Gastrocnemius medialis (tissue), 4 donors: ENCODE data around the gene DKC1. TPM values are rescaled to one million over a fixed set of nuclear protein-coding genes. Genes with fewer than 3 reads are reported as not detected.
"Not testable (repeated sequence)": the region's sequence is repeated elsewhere in the genome, so short reads cannot be mapped to it uniquely, and the experiment has no call there.

Source experiments
- ATAC-seq, 2 donors: fragments of 150-250 bp; one replicate each; pipeline ENCODE4 v1.9.1; 2016
- DNase-seq, 2 donors: peaks; one replicate each; pipeline ENCODE4 v3.0.0-alpha.2; 2019
- H3K27ac ChIP-seq, 4 donors: fragments of 200-600 bp; sonication (generic); 1 replicate in 1 of 4; 2 replicates in 3 of 4; pipeline ENCODE4 v1.5.1; 2016 to 2018; ENCODE audit warnings: mild to moderate bottlenecking in 2 of 4, moderate library complexity in 1 of 4
- H3K27me3 ChIP-seq, 3 donors: fragments of 200-600 bp; sonication (generic) in 2 of 3; 1 replicate in 1 of 3; 2 replicates in 2 of 3; pipeline versions ENCODE4 v1.5.1 to v1.6.0; 2016 to 2019; ENCODE audit warnings: mild to moderate bottlenecking in 1 of 3, moderate library complexity in 1 of 3
- H3K36me3 ChIP-seq, 2 donors: fragments of 200-600 bp; sonication (generic) in 1 of 2; one replicate each; pipeline ENCODE4 v1.5.1; 2017 to 2018
- H3K4me1 ChIP-seq, 2 donors: fragments of 200-600 bp; sonication (generic) in 1 of 2; one replicate each; pipeline ENCODE4 v1.5.1; 2016 to 2017; ENCODE audit warnings: mild to moderate bottlenecking in 2 of 2
- H3K4me3 ChIP-seq, 4 donors: fragments of 200-600 bp; sonication (generic) in 3 of 4; 1 replicate in 1 of 4; 2 replicates in 3 of 4; pipeline ENCODE4 v1.5.1; 2016 to 2019; ENCODE audit warnings: mild to moderate bottlenecking in 2 of 4
- H3K9me3 ChIP-seq, 3 donors: fragments of 200-600 bp; sonication (generic) in 2 of 3; 1 replicate in 1 of 3; 2 replicates in 2 of 3; pipeline ENCODE4 v1.5.1; 2016 to 2019
- CTCF ChIP-seq, 5 experiments: fragments of 450-650 bp in 3 of 5; fragments of 200-600 bp in 2 of 5; sonication (generic) in 2 of 5; IDR thresholded peaks in 4 of 5; conservative IDR thresholded peaks in 1 of 5; 1 replicate in 4 of 5; 2 replicates in 1 of 5; pipeline ENCODE4 v1.5.1; 2016 to 2019; ENCODE audit warnings: antibody characterized with exemption in 5 of 5, mild to moderate bottlenecking in 3 of 5, moderate library complexity in 3 of 5
- POLR2A ChIP-seq, 2 donors: fragments of 450-650 bp; IDR thresholded peaks; one replicate each; pipeline ENCODE4 v1.6.1; 2017; ENCODE audit warnings: antibody characterized with exemption in 2 of 2, mild to moderate bottlenecking in 2 of 2, moderate library complexity in 2 of 2
- in situ Hi-C, 4 donors: fragments of 200-750 bp; cut with MboI; loops; one replicate each; pipeline versions ENCODE4 v1.15.0 to v1.8.0; 2017; ENCODE audit warnings: low sequenced_read_pairs in 4 of 4
- intact Hi-C: fragments of 100-400 bp; cut with DNase I; formaldehyde crosslinking; loops from one replicate; pipeline ENCODE4 v1.15.1; 2023; ENCODE audit warnings: low total_unique reads
- total RNA-seq, 4 donors: library from RNA; depleted of rRNA; stranded (reverse); fragments of >200 nt; gene quantifications; one replicate each; pipeline versions ENCODE4 v1.1.0 to v1.2.3, GENCODE V29; 2016

Gene DKC1
- total RNA-seq, 4 donors from 2014 or later = 17.8 to 34.1 (median 21.7) TPM

- no peak for DNase-seq
- H3K27ac ChIP-seq = no peak overlapping the region
- no peaks in the 10 kb centered on the region for H3K4me1 ChIP-seq
- H3K36me3 ChIP-seq = no peaks in the 10 kb centered on the region
- no peak for ATAC-seq
- no peaks in the 10 kb centered on the region for H3K27me3 ChIP-seq
- H3K4me3 ChIP-seq = no peak overlapping the region
- no peaks in the 10 kb centered on the region for H3K9me3 ChIP-seq
- in situ Hi-C loops = no loop called here
- TF ChIP-seq POLR2A (IDR thresholded peaks at IDR 0.05) (no peak), CTCF (IDR thresholded peaks at IDR 0.05 in 4 of 5, conservative IDR thresholded peaks at IDR 0.05 in 1 of 5) (no peak)
- intact Hi-C loops = loop anchor here (10.0 kb wide), 1 partner anchor 805 kb away; the partner anchor contains the start of genes SPRY3 and TMLHE
Observed at GRCh38 chrX:154809939-154810665, 47.4 kb downstream of the DKC1 start.

DNA sequence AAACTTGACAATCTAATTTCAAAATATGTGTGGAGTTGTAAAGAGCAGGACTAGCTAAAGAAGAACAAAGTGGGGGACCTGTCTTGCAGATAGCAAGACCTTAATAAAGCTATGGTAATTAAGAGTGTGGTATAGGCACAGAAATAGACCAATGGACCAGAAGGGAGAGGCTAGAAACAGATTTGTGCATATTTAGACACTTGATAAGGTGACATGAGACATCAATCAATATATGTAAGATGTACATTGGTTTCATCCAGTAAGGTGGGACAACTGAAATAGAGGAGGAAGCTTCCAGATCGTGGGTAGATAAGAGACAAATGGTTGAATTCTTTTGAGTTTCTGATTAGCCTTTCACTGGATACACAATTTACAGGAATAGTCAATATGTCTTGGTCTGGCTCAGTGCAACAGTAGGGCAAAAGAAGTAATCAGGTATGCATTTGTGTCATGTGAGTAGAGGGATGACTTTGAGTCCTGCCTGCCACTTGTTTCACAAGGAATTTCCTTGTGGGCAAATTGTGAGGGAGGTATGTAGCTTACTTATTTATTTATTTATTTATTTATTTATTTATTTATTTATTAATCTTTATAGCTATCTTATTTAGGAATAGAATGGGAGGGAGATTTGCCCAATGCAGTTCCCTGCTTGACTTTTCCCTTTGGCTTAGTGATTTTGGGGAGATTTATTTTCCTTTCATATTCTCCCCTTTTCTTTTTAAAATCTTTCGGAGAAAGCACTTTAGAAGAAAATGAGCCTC is 49.9 kb downstream of the DKC1 start:
- H3K9me3 ChIP-seq = no peaks in the 10 kb centered on the region
- ATAC-seq = no peak
- in situ Hi-C loops = no loop called here
- no peaks in the 10 kb centered on the region for H3K27me3 ChIP-seq
- intact Hi-C loops = no loop called here
- H3K4me1 ChIP-seq = no peaks in the 10 kb centered on the region
- no peak for TF ChIP-seq POLR2A (IDR thresholded peaks at IDR 0.05)
- TF ChIP-seq CTCF (IDR thresholded peaks at IDR 0.05 in 4 of 5, conservative IDR thresholded peaks at IDR 0.05 in 1 of 5) = no peak
- H3K4me3 ChIP-seq = no peak overlapping the region
- H3K36me3 ChIP-seq = no peaks in the 10 kb centered on the region
- no peak overlapping the region for H3K27ac ChIP-seq
- no peak for DNase-seq

DNA sequence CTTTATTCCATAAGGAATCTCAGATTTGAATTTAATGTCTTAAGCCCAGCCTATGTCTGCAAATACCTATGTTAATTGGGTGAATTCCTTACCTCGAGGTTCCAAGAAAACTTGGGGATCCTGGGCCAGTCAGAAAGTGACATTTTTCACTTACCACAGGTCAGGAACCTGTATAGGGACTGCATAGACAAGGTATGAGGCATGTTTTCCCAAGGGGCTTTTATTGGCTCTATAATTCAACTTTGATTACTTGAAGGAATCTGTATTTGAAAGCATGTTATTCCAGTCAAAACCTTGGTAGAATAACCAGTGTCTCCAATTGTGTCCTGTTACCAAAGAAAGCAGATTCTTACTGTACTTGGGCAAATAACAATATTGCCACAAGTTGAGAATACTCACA is 51.1 kb downstream of the DKC1 start:
- Histone ChIP-seq H3K4me3 (no peak overlapping the region), H3K36me3 (no peaks in the 10 kb centered on the region), H3K27me3 (no peaks in the 10 kb centered on the region), H3K27ac (no peak overlapping the region), H3K4me1 (no peaks in the 10 kb centered on the region), H3K9me3 (no peaks in the 10 kb centered on the region)
- ATAC-seq = no peak
- intact Hi-C loops = no loop called here
- no peak for TF ChIP-seq CTCF (IDR thresholded peaks at IDR 0.05 in 4 of 5, conservative IDR thresholded peaks at IDR 0.05 in 1 of 5)
- no peak for TF ChIP-seq POLR2A (IDR thresholded peaks at IDR 0.05)
- in situ Hi-C loops = no loop called here
- no peak for DNase-seq

DNA sequence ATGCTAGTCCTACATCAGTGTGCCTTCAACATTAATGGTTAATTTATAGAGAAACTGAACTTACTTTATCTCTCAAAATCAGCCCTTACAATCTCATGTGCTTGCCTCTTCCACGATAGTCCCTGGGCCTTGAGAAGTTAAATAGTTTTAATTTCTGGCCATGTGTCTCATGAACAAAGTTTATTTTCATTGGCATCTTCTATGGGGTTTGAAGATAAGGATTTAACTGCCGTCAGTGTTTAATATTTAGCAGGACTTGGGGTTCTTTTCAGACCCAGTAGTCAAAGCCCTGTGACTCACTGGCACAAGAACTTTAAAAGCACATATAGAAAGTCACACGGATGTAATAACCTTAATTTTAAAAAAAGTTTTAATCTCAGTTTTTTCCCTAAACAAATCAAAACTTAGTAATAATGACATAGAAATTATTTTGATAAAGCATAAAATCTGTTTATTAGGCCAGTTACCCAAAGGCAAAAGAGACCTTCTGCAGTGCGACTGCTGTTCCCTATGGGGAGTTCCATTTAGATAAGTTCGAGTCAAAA is 52.7 kb downstream of the DKC1 start:
- DNase-seq (no peak), ATAC-seq (no peak)
- H3K27ac ChIP-seq = no peak overlapping the region
- no peaks in the 10 kb centered on the region for H3K36me3 ChIP-seq
- no peak for TF ChIP-seq POLR2A (IDR thresholded peaks at IDR 0.05)
- TF ChIP-seq CTCF (IDR thresholded peaks at IDR 0.05 in 4 of 5, conservative IDR thresholded peaks at IDR 0.05 in 1 of 5) = no peak
- intact Hi-C loops = no loop called here
- H3K4me3 ChIP-seq = no peak overlapping the region
- no peaks in the 10 kb centered on the region for H3K9me3 ChIP-seq
- no peaks in the 10 kb centered on the region for H3K27me3 ChIP-seq
- H3K4me1 ChIP-seq = no peaks in the 10 kb centered on the region
- in situ Hi-C loops = no loop called here

- H3K27ac ChIP-seq, H3K36me3 ChIP-seq, in situ Hi-C loops, H3K4me1 ChIP-seq, ATAC-seq, H3K9me3 ChIP-seq, intact Hi-C loops, H3K27me3 ChIP-seq, H3K4me3 ChIP-seq, DNase-seq: not testable (repeated sequence)
Observed at GRCh38 chrX:154816326-154816898, 53.7 kb downstream of the DKC1 start.

GRCh38 chrX:154817048-154817618 is 54.5 kb downstream of the DKC1 start:
- in situ Hi-C loops, H3K27me3 ChIP-seq, intact Hi-C loops, H3K4me1 ChIP-seq, H3K36me3 ChIP-seq, DNase-seq, H3K4me3 ChIP-seq, H3K27ac ChIP-seq, H3K9me3 ChIP-seq, ATAC-seq: not testable (repeated sequence)
